BLaER1 treated with 17β-estradiol and CSF1 and Interleukin-3, amounts not matched to agents 10 nM and 100 nM (cell line): ENCODE results near the gene RHBDF2.

Experiments
- H3K27ac ChIP-seq, 11 experiments: shearing (Covaris generic); formaldehyde crosslinking; 2 replicates each; pipeline ENCODE4 v1.8.1; 2022
- H3K27me3 ChIP-seq, 11 experiments: shearing (Covaris generic); formaldehyde crosslinking; 2 replicates each; pipeline ENCODE4 v1.8.1; 2022
- H3K36me3 ChIP-seq, 11 experiments: shearing (Covaris generic); formaldehyde crosslinking; 2 replicates each; pipeline ENCODE4 v1.8.1; 2022
- H3K4me1 ChIP-seq, 10 experiments: shearing (Covaris generic); formaldehyde crosslinking; 2 replicates each; pipeline ENCODE4 v1.8.1; 2022
- H3K4me2 ChIP-seq, 11 experiments: shearing (Covaris generic); formaldehyde crosslinking; 2 replicates each; pipeline ENCODE4 v1.8.1; 2022
- H3K4me3 ChIP-seq, 10 experiments: shearing (Covaris generic); formaldehyde crosslinking; 2 replicates each; pipeline ENCODE4 v1.8.1; 2022
- H3K9ac ChIP-seq, 11 experiments: shearing (Covaris generic); formaldehyde crosslinking; 2 replicates each; pipeline ENCODE4 v1.8.1; 2022
- H3K9me3 ChIP-seq, 11 experiments: shearing (Covaris generic); formaldehyde crosslinking; replicated peaks in 1 of 11; 2 replicates each; pipeline ENCODE4 v1.8.1; 2022
- H4K20me1 ChIP-seq, 11 experiments: shearing (Covaris generic); formaldehyde crosslinking; 2 replicates each; pipeline ENCODE4 v1.8.1; 2022
- Cebpa-rat ChIP-seq, 11 experiments: shearing (Covaris generic); IDR thresholded peaks; 2 replicates each; pipeline ENCODE4 v1.8.1; 2022

The RHBDF2 gene

DNA sequence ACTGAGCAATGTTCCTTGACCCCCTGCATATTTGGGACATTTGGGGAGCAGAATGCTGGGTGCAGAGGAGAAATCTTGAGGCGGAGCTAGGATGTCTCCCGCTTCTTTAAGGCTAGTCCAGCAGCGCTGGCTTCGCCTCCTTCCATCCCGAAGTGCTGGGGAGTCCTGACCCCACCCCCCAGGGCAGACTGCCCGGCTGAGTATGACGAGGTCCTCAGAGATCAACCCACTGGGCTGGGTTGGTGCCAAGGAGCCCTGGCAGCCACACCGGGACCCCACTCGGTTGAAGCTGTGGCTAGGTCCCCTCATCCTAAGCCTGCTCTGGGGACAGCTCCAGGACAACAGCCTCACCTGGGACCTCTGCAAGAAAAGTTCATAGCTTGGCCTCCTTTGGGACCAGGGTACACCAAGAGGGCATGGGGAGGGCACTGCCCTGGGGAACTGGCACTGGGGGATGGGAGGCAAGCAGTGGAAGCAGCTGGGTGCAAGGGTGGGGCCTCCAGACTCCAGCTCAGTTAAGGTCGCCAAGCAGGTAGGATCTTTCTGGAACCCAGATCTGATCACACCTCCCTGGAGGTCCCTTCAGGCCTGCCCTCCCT lies 11.0 kb downstream of the RHBDF2 start:
- TF ChIP-seq Cebpa-rat (IDR thresholded peaks at IDR 0.05), result no peak
- Histone ChIP-seq H3K4me2 (peak overlapping the region; percentile 96 to 100 (median 98)), H4K20me1 (peaks cover 0 to 6% (median 0%) of the 10 kb centered on the region in 11 experiments; a peak in 7 of 22 replicates), H3K9me3 (no peaks in the 10 kb centered on the region), H3K4me1 (peaks cover 74 to 97% (median 83%) of the 10 kb centered on the region in 10 experiments), H3K36me3 (peaks cover 0 to 34% (median 18%) of the 10 kb centered on the region in 11 experiments; a peak in 19 of 22 replicates), H3K27ac (peak overlapping the region; percentile 86 to 98 (median 94)), H3K9ac (peak overlapping the region; percentile 80 to 93 (median 87)), H3K4me3 (peak overlapping the region in 6 of 10 experiments; percentile 8 to 64 (median 24); a peak in 5 of 20 replicates), H3K27me3 (no peaks in the 10 kb centered on the region)

DNA sequence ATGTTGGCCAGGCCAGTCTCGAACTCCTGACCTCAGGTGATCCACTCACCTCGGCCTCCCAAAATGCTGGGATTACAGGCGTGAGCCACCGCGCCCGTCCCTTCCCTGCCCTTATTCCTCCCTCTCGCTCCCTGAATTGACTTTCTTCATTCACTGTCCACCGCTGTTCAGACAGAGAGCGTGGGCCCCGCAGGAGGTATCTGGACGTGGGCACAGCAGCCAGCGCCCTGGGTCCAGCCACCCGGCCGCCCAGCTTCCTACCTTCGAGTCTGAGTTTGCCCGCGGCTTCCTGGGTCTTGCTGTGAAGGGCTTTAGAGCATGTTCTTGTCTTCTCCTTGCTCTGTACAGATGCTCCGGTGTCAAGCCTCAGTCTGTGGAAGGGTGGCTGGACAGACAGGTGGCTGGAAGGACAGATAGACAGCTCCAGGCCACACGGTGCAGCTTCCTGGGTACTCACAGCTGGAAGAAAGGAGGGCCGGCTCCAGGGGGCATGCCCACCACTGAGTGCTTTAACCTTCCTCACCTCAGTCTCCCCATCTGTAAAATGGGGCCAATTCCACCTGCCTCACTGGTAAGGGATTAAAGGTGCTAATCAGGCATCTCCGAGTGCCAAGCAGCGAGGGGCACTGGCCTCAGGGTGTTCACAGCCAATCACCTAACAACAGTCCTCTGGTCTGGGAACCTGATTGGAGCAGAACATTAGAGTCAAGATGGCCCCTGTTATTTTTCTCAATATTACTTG lies 13.6 kb downstream of the RHBDF2 start:
- Histone ChIP-seq H3K27me3 (no peaks in the 10 kb centered on the region), H3K36me3 (peaks cover 0 to 43% (median 23%) of the 10 kb centered on the region in 11 experiments; a peak in 19 of 22 replicates), H3K4me2 (peak overlapping the region in 3 of 11 experiments; percentile 8 to 46 (median 25); a peak in 4 of 22 replicates), H3K4me1 (peaks cover 75 to 99% (median 85%) of the 10 kb centered on the region in 10 experiments), H3K9me3 (no peaks in the 10 kb centered on the region), H3K9ac (peak overlapping the region in 1 of 11 experiments; percentile 57; a peak in 1 of 22 replicates), H4K20me1 (peaks cover 0 to 3% (median 0%) of the 10 kb centered on the region in 11 experiments; a peak in 1 of 22 replicates), H3K4me3 (no peak overlapping the region), H3K27ac (peak overlapping the region in 8 of 11 experiments; percentile 3 to 98 (median 24); a peak in 11 of 22 replicates)
- TF ChIP-seq Cebpa-rat (IDR thresholded peaks at IDR 0.05), result no peak

DNA sequence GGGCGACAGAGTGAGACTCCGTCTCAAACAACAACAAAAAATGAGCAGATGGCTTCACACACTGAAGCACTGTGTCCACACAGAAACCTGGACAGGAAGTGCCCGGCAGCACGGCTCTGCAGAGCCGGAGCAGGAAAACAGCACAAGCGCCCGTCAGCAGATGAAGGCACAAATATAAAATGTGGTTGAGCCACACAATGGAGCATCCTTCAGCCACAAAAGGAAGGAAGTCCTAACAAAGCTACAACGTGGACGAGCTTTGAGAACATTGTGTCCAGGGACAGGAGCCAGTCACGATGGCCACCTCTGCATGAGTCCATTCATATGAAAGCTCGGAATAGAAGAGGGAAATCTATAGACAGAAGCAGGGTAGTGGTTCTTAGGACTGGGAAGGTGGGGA lies 15.7 kb downstream of the RHBDF2 start:
- peaks cover 75 to 99% (median 85%) of the 10 kb centered on the region in 10 experiments for H3K4me1 ChIP-seq
- H4K20me1 ChIP-seq, result no peaks in the 10 kb centered on the region
- H3K27me3 ChIP-seq, result no peaks in the 10 kb centered on the region
- 0 out of 20 replicates have a peak overlapping the region, but pooled peaks of 1 of the 10 experiments have one; percentile 3 for H3K4me3 ChIP-seq
- TF ChIP-seq Cebpa-rat (IDR thresholded peaks at IDR 0.05), result no peak
- peak overlapping the region; percentile 55 to 98 (median 90) for H3K4me2 ChIP-seq
- H3K36me3 ChIP-seq, result peaks cover 0 to 48% (median 23%) of the 10 kb centered on the region in 11 experiments; a peak in 19 of 22 replicates
- H3K27ac ChIP-seq, result peak overlapping the region in 10 of 11 experiments; percentile 45 to 93 (median 67); a peak in 19 of 22 replicates
- no peaks in the 10 kb centered on the region for H3K9me3 ChIP-seq
- H3K9ac ChIP-seq, result peak overlapping the region in 9 of 11 experiments; percentile 12 to 64 (median 54); a peak in 15 of 22 replicates

DNA sequence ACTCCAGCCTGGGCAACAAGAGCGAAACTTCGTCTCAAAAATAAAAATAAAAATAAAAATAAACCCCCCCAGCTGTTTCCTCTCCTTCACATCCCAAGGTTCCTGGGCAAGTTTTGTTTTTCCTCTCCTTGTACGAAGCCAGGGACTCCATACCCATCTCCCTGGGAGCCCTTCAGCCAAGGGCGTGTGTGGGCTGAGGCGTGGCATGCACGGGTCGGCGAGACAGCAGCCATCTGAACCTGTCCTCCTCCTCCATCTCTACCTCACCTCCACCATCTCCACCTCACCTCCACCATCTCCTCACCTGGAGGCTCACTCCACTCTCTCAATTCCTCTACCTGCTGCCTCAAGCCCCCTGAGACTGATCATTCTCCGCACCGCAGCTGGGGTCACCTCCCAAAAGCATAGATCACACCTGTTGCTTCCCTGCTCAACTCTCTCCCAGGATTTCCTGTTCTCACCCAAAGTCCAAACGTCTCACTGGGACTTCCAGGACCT lies 16.9 kb downstream of the RHBDF2 start:
- no peaks in the 10 kb centered on the region for H4K20me1 ChIP-seq
- H3K9me3 ChIP-seq, result no peaks in the 10 kb centered on the region
- H3K9ac ChIP-seq, result peak overlapping the region in 5 of 11 experiments; percentile 9 to 44 (median 25); a peak in 6 of 22 replicates
- H3K27ac ChIP-seq, result peak overlapping the region in 10 of 11 experiments; percentile 42 to 93 (median 67); a peak in 16 of 22 replicates
- no peaks in the 10 kb centered on the region for H3K27me3 ChIP-seq
- H3K36me3 ChIP-seq, result peaks cover 0 to 57% (median 28%) of the 10 kb centered on the region in 11 experiments; a peak in 19 of 22 replicates
- TF ChIP-seq Cebpa-rat (IDR thresholded peaks at IDR 0.05), result no peak
- H3K4me1 ChIP-seq, result peaks cover 74 to 99% (median 85%) of the 10 kb centered on the region in 10 experiments
- H3K4me2 ChIP-seq, result peak overlapping the region; percentile 55 to 98 (median 90)
- no peak overlapping the region for H3K4me3 ChIP-seq

DNA sequence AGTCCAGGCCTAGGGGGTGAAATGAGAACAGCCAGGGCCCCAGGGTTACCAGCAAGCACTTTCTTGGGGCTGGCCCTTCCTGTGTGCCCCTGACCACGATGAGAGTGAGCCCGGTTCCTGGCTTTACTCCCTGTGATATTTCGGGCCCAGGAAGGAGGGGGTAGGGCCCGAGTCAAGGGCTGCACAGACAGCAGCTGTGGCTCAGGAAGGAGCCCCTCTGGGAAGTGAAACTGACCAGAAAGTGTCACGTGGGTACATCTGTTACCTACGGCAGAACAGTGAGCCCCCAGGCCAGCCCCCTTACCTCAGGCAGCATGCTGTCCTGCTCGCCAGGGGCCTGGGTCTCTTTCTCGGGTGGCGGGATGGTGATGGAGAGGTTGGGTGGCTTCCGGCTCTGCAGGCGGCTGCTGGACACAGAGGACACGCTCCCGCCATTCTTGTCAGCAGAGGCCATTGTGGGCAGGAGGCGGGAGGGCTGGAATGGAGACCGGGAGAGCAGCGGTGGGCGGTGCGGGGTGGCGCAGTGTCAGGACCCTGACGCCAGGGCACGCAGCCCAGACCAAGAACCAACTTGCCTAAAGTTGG lies 20.1 kb downstream of the RHBDF2 start:
- peaks cover 93 to 100% (median 98%) of the 10 kb centered on the region in 10 experiments for H3K4me1 ChIP-seq
- peak overlapping the region in 9 of 10 experiments; percentile 12 to 60 (median 52); a peak in 16 of 20 replicates for H3K4me3 ChIP-seq
- peak overlapping the region; percentile 68 to 88 (median 83) for H3K9ac ChIP-seq
- TF ChIP-seq Cebpa-rat (IDR thresholded peaks at IDR 0.05), result no peak
- H3K9me3 ChIP-seq, result no peaks in the 10 kb centered on the region
- H3K36me3 ChIP-seq, result peaks cover 11 to 66% (median 40%) of the 10 kb centered on the region in 11 experiments; a peak in 20 of 22 replicates
- H3K4me2 ChIP-seq, result peak overlapping the region; percentile 80 to 98 (median 92)
- H3K27me3 ChIP-seq, result no peaks in the 10 kb centered on the region
- H3K27ac ChIP-seq, result peak overlapping the region; percentile 73 to 97 (median 93); a peak in 21 of 22 replicates
- no peaks in the 10 kb centered on the region for H4K20me1 ChIP-seq

DNA sequence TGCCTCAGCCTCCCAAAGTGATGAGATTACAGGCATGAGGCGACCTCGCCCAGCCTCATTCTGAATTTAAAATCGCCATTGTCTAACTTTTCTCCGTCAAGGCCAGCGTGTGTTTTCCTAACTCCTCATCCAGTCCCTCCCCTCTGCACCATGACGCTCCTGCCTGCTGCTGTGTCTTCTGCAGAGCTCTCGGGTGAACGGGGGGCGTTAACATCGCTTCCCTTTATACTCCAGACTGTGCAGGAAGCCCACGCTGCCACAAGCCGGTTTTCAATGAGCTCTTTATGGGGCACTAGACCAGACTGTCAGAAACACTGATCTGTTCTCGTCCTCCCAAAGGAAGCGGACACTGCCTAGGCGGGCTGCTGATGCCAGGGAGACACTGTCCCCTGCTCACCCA lies 20.6 kb downstream of the RHBDF2 start:
- TF ChIP-seq Cebpa-rat (IDR thresholded peaks at IDR 0.05), result no peak
- H3K9me3 ChIP-seq, result no peaks in the 10 kb centered on the region
- peaks cover 11 to 70% (median 44%) of the 10 kb centered on the region in 11 experiments; a peak in 20 of 22 replicates for H3K36me3 ChIP-seq
- peak overlapping the region; percentile 80 to 98 (median 92) for H3K4me2 ChIP-seq
- H3K27ac ChIP-seq, result peak overlapping the region; percentile 73 to 97 (median 93); a peak in 21 of 22 replicates
- no peaks in the 10 kb centered on the region for H4K20me1 ChIP-seq
- H3K27me3 ChIP-seq, result no peaks in the 10 kb centered on the region
- peaks cover 88 to 95% (median 93%) of the 10 kb centered on the region in 10 experiments for H3K4me1 ChIP-seq
- H3K4me3 ChIP-seq, result peak overlapping the region in 9 of 10 experiments; percentile 12 to 60 (median 52); a peak in 16 of 20 replicates
- peak overlapping the region; percentile 68 to 88 (median 83) for H3K9ac ChIP-seq

DNA sequence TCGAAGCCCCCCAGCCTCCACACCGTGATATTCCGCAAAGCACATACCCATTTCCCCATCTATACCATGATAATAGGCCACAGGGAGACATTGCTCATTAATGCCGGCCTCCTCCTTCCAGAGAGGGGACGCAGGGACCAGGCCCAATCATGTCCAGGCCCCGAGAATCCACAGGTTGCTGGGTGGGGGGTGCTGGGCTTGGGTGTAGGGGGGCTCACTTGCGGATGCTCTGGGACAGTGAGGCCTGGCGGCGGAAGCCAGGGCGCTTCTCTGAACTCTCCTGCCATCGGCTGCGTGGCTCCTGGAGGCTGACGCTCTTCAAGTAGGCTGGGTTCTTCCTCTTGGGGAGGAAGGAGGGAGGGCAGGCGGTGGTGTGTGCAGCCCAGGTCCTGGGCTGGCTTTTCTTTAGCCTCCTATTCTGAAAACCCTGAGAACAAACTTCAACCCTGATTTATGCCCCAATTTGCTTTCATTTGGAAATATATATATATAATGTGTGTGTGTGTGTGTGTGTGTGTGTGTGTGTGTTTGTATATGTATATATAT lies 21.6 kb downstream of the RHBDF2 start:
- H3K4me3 ChIP-seq, result peak overlapping the region in 2 of 10 experiments; percentile 29 to 34; a peak in 1 of 20 replicates
- peak overlapping the region in 10 of 11 experiments; percentile 37 to 97 (median 91); a peak in 19 of 22 replicates for H3K27ac ChIP-seq
- H3K27me3 ChIP-seq, result no peaks in the 10 kb centered on the region
- H3K4me1 ChIP-seq, result peaks cover 77 to 89% (median 82%) of the 10 kb centered on the region in 10 experiments
- no peaks in the 10 kb centered on the region for H3K9me3 ChIP-seq
- peak overlapping the region; percentile 19 to 67 (median 60); a peak in 18 of 22 replicates for H3K9ac ChIP-seq
- H3K4me2 ChIP-seq, result peak overlapping the region; percentile 74 to 97 (median 90)
- H4K20me1 ChIP-seq, result no peaks in the 10 kb centered on the region; a peak in 1 of 22 replicates
- no peak for TF ChIP-seq Cebpa-rat (IDR thresholded peaks at IDR 0.05)
- H3K36me3 ChIP-seq, result peaks cover 18 to 77% (median 53%) of the 10 kb centered on the region in 11 experiments
